Lower lobe of right lung (tissue), 2 donors: ENCODE data around the gene RAB43. TPM values are rescaled to one million over a fixed set of nuclear protein-coding genes. Genes with fewer than 3 reads are reported as not detected.
"Not testable (repeated sequence)": the region's sequence is repeated elsewhere in the genome, so short reads cannot be mapped to it uniquely, and the experiment has no call there.

ENCODE experiments used
- ATAC-seq, 2 donors: fragments of 200-7000 bp; cut with Tn5 transposase; one replicate each; pipeline ENCODE4 v1.9.1; 2020 to 2022; ENCODE audit warnings: mild to moderate bottlenecking in 2 of 2, moderate library complexity in 2 of 2
- DNase-seq: peaks from one replicate; pipeline ENCODE4 v3.0.0-alpha.2; 2020
- H3K27ac ChIP-seq: fragments of 200-600 bp; one replicate; pipeline ENCODE4 v1.8.0; 2022
- H3K27me3 ChIP-seq: fragments of 200-600 bp; one replicate; pipeline ENCODE4 v1.8.0; 2022; ENCODE audit warnings: low read depth
- H3K36me3 ChIP-seq: fragments of 200-600 bp; one replicate; pipeline ENCODE4 v1.8.0; 2022; ENCODE audit warnings: mild to moderate bottlenecking
- H3K4me1 ChIP-seq: fragments of 200-600 bp; one replicate; pipeline ENCODE4 v1.8.0; 2022
- H3K4me3 ChIP-seq: fragments of 200-600 bp; one replicate; pipeline ENCODE4 v1.8.0; 2022; ENCODE audit warnings: mild to moderate bottlenecking
- H3K9me3 ChIP-seq: fragments of 200-600 bp; one replicate; pipeline ENCODE4 v1.8.0; 2022
- intact Hi-C: fragments of 100-400 bp; cut with DNase I; formaldehyde crosslinking; loops from one replicate; pipeline ENCODE4 v1.11.0; 2022
- long read RNA-seq: library from polyadenylated mRNA; unstranded; transcript quantifications from one replicate; pipeline ENCODE4 v2.0.0, GENCODE V29; 2021
- total RNA-seq: library from RNA; stranded (reverse); fragmentation: NEBNext Ultra II Directional; extraction: Animal tissue kit (Norgen Biotek cat#: 25700); gene quantifications from one replicate; pipeline ENCODE4 v1.2.1, GENCODE V29; 2021
- TF ChIP-seq, protein P1 (sequence below): fragments of 200-600 bp; IDR thresholded peaks from one replicate; pipeline ENCODE4 v1.8.0; 2022; ENCODE audit warnings: antibody characterized with exemption, mild to moderate bottlenecking
- donor health status: DM: no; HTN: yes; CAD: no; lungs with severe emphysema.

RAB43 gene
- 29.9 TPM for total RNA-seq
- long read RNA-seq, full-length matches to known transcripts = 25 of 31 reads
- long read RNA-seq, partial matches to known transcripts = 1 of 31 reads
- long read RNA-seq, other reads (novel, unspliced or antisense) = 5 of 31 reads

DNA sequence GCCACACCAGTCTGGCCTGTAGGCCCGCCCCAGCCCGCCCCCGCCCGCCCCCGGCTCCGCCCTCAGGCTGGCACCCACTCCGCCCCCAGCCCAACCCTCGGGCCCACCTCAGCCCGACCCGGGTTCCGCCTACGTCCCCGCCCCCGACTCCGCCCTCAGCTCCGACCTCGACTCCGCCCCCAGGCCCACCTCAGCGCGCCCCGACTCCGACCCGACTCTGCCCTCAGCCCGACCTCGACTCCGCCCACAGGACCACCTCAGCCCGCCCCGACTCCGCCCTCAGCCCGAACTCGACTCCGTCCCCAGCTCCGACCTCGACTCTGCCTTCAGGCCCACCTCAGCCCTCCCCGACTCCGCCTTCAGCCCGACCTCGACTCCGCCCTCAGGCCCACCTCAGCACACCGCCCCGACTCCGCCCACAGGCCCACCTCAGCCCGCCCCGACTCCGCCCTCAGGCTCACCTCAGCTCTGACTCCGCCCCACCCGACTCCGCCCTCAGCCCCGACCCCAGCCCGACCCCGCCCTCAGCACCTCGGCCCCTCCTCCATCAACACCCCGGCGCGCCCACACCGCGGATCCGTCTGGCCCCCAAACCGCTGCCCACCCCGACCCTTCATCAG is at the start of gene RAB43:
Gene RAB43 (minus strand): TSS at position 13 of the 620 bp plus-strand sequence. CDS start 315 bp downstream, outside the sequence.
- H3K9me3 ChIP-seq = no peaks in the 10 kb centered on the region
- DNase-seq (peak; percentile 90), ATAC-seq (peak; percentile 87 to 90)
- H3K27ac ChIP-seq = peak within 1 kb of the TSS; percentile 95
- H3K4me1 ChIP-seq = peaks cover 34% of the 10 kb centered on the region
- H3K36me3 ChIP-seq = peaks cover 10% of the 10 kb centered on the region
- peak within 1 kb of the TSS; percentile 89 for H3K4me3 ChIP-seq
- intact Hi-C loops = no loop called here
- TF ChIP-seq, protein P1, sequence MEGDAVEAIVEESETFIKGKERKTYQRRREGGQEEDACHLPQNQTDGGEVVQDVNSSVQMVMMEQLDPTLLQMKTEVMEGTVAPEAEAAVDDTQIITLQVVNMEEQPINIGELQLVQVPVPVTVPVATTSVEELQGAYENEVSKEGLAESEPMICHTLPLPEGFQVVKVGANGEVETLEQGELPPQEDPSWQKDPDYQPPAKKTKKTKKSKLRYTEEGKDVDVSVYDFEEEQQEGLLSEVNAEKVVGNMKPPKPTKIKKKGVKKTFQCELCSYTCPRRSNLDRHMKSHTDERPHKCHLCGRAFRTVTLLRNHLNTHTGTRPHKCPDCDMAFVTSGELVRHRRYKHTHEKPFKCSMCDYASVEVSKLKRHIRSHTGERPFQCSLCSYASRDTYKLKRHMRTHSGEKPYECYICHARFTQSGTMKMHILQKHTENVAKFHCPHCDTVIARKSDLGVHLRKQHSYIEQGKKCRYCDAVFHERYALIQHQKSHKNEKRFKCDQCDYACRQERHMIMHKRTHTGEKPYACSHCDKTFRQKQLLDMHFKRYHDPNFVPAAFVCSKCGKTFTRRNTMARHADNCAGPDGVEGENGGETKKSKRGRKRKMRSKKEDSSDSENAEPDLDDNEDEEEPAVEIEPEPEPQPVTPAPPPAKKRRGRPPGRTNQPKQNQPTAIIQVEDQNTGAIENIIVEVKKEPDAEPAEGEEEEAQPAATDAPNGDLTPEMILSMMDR = no peak
- H3K27me3 ChIP-seq = no peaks in the 10 kb centered on the region

DNA sequence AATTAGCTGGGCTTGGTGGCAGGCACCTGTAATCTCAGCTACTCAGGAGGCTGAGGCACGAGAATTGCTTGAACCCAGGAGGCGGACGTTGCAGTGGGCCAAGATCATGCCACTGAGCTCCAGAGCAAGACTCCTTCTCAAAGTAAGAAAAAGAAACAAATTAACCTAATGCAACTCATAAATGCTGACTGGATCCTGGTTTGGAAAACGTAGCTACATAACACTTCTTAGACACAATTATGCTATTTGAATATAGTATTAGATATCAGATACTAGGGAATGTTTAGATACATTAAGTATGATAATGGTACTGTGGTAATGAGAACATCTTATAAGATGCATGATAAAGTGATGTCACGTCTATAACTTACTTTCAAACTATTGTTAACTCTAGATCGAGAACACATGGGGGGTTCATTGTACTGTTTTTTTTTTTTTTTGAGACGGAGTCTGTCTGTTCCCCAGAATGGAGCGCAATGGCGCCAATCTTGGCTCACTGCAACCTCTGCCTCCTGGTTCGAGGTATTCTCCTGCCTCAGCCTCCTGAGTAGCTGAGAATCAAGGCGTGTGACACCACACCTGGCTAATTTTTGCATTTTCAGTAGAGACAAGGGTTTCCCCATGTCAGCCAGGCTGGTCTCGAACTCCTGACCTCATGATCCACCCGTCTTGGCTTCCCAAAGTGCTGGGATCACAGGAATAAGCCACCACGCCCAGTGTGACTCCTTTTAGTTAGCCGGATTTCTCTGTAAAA is 45.2 kb upstream of the RAB43 start:
- no peak overlapping the region for H3K27ac ChIP-seq
- DNase-seq (no peak), ATAC-seq (no peak)
- intact Hi-C loops = no loop called here
- H3K4me3 ChIP-seq = no peak overlapping the region
- no peaks in the 10 kb centered on the region for H3K9me3 ChIP-seq
- no peaks in the 10 kb centered on the region for H3K27me3 ChIP-seq
- peaks cover 61% of the 10 kb centered on the region for H3K36me3 ChIP-seq
- H3K4me1 ChIP-seq = peaks cover 18% of the 10 kb centered on the region
- TF ChIP-seq, protein P1 = no peak

DNA sequence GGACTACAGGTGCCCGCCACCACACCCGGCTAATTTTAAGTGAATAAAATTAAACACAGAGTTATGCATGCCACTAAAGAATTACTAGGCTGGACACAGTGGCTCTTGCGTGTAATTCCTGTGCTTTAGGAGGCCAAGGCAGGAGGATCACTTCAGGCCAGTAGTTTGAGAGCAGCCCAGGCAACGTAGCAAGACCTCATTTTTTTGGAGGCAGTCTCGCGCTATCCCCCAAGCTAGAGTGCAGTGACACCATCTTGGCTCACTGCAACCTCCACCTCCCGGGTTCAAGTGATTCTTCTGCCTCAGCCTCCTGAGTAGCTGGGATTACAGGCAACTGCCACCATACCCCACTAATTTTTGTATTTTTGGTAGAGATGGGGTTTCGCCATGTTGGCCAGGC is 44.0 kb upstream of the RAB43 start:
- intact Hi-C loops = not testable (repeated sequence)

DNA sequence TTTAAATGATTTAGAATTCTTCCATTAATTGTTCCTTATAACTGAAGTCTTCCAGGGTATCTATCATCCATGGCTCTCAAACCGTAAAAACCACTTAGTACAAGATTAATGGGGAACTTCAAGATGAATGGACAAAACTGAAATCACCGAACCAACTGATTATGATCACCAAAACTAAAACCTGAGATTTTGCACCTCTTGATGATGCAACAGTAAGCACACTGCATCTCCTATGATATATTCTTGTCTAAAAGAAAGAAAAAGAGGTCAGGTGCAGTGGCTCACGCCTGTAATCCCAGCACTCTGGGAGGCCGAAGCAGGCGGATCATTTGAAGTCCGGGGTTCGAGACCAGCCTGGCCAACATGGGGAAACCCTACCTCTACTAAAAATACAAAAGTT is 42.9 kb upstream of the RAB43 start:
- no peaks in the 10 kb centered on the region for H3K9me3 ChIP-seq
- DNase-seq (no peak), ATAC-seq (no peak)
- H3K4me3 ChIP-seq = no peak overlapping the region
- intact Hi-C loops = no loop called here
- TF ChIP-seq, protein P1 = no peak
- no peak overlapping the region for H3K27ac ChIP-seq
- peaks cover 39% of the 10 kb centered on the region for H3K36me3 ChIP-seq
- peaks cover 17% of the 10 kb centered on the region for H3K4me1 ChIP-seq
- no peaks in the 10 kb centered on the region for H3K27me3 ChIP-seq

More for the DNA sequence above, 44.0 kb upstream of the RAB43 start:
- ATAC-seq, H3K27ac ChIP-seq, H3K4me1 ChIP-seq, H3K4me3 ChIP-seq, H3K9me3 ChIP-seq, DNase-seq, H3K27me3 ChIP-seq: not testable (repeated sequence)
- peaks cover 50% of the 10 kb centered on the region for H3K36me3 ChIP-seq

DNA sequence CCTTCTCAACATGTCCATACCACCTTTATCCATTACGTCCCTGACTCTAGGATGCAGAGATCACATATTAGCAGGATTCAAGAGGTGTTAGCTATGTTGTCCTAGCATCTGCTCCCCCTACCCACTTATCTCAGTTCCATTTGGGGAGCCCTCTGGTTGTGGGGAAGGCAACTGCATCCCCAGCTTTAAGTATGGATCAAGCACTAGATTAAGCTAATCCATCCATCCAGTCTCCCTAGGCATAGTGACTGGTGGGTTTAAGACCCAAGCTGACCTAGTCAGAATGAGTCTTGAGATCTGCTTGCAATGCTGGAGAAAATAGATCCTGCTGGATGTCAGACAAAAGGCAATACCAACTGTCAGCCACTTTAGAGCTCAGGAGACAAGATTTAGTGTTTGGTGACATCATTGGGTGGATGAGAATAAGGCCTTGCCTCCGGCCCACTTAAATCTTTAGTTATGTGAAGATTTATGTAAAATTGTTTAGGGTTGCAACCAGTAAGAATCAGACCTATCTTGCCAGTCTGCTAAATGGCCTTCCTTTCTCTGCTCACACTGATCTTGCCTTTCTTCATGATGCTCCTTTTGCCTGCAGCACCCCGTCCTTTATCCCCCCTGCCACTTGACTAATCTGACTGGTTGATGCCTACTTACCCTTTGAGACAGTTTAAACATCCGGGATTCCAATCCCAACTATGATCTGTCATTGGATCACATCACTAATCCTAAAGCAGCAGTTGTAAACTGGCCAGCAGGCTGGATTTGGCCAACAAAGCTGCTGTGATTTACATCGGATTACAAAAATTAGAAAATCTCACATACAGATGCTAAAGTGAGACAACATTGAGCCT is 41.4 kb upstream of the RAB43 start:
- peaks cover 37% of the 10 kb centered on the region for H3K36me3 ChIP-seq
- no peaks in the 10 kb centered on the region for H3K9me3 ChIP-seq
- no peak overlapping the region for H3K4me3 ChIP-seq
- ATAC-seq (no peak), DNase-seq (no peak)
- H3K4me1 ChIP-seq = peaks cover 26% of the 10 kb centered on the region
- H3K27me3 ChIP-seq = no peaks in the 10 kb centered on the region
- intact Hi-C loops = no loop called here
- H3K27ac ChIP-seq = no peak overlapping the region
- TF ChIP-seq, protein P1 = no peak
